Small intestine (tissue), 7 donors: ENCODE results near the gene GIT1. TPM values are rescaled to one million over a fixed set of nuclear protein-coding genes. Genes with fewer than 3 reads are reported as not detected.
A peak's percentile ranks its signal among the peaks of the same experiment; 100 is the strongest.

ENCODE experiments used
- DNase-seq, 2 donors: peaks; one replicate each; pipeline versions ENCODE4 v3.0.0 to v3.0.0-alpha.2; 2013
- FAIRE-seq: peaks from 2 replicates; lab custom pipeline; 2012; peaks lifted over from hg19 to GRCh38; lab: Jason Lieb, UNC
- H3K27ac ChIP-seq, 3 donors: one replicate each; pipeline ENCODE4 v1.5.1; 2013; ENCODE audit warnings: low read length in 2 of 3, mild to moderate bottlenecking in 2 of 3, control low read depth in 1 of 3, inconsistent platforms in 1 of 3, low read depth in 1 of 3, moderate library complexity in 1 of 3
- H3K27me3 ChIP-seq, 3 donors: one replicate each; pipeline ENCODE4 v1.6.1; 2013; ENCODE audit warnings: low read length in 3 of 3, inconsistent platforms in 1 of 3; ENCODE audit not compliant: control insufficient read depth in 3 of 3, insufficient read depth in 3 of 3
- H3K36me3 ChIP-seq, 3 donors: one replicate each; pipeline ENCODE4 v1.6.1; 2013; ENCODE audit warnings: low read length in 3 of 3, inconsistent platforms in 1 of 3, low read depth in 1 of 3, mild to moderate bottlenecking in 1 of 3, moderate library complexity in 1 of 3; ENCODE audit not compliant: control insufficient read depth in 3 of 3, insufficient read depth in 2 of 3
- H3K4me1 ChIP-seq, 3 donors: one replicate each; pipeline ENCODE4 v1.6.1; 2013; ENCODE audit warnings: low read length in 2 of 3, inconsistent platforms in 1 of 3, low read depth in 1 of 3, mild to moderate bottlenecking in 1 of 3, moderate library complexity in 1 of 3; ENCODE audit not compliant: control insufficient read depth in 3 of 3, insufficient read depth in 2 of 3
- H3K4me3 ChIP-seq, 3 donors: one replicate each; pipeline ENCODE4 v1.5.1; 2013; ENCODE audit warnings: low read length in 3 of 3, control low read depth in 1 of 3, inconsistent platforms in 1 of 3, low read depth in 1 of 3, mild to moderate bottlenecking in 1 of 3, moderate library complexity in 1 of 3
- H3K9me3 ChIP-seq, 2 donors: one replicate each; pipeline ENCODE4 v1.6.1; 2013; ENCODE audit warnings: low read depth in 1 of 2, low read length in 1 of 2; ENCODE audit not compliant: control insufficient read depth in 2 of 2, insufficient read depth in 1 of 2
- WGBS, 3 donors: extraction: QIAGEN DNeasy Blood & Tissue Kit; methylation state at CpG; one replicate each; pipeline ENCODE4 v1.1.7; 2013; 5-methylcytosine and 5-hydroxymethylcytosine counted together
- polyA plus RNA-seq, 4 donors: library from polyadenylated mRNA; stranded (reverse) in 3 of 4; unstranded in 1 of 4; fragments of 200-250 nt in 3 of 4; fragments of 120-200 nt in 1 of 4; gene quantifications; one replicate each; pipeline versions ENCODE4 v1.2.1 to v1.2.3, GENCODE V29; 2013
- donor health status: healthy with polysubstance abuse.
- donor health status: control.
- donor health status: control.
- donor health status: Bipolar disorder and iron deficiency.
- donor health status: healthy.

The GIT1 gene
- polyA plus RNA-seq, 4 donors, result 19.7 to 36.2 (median 25.5) TPM

- Histone ChIP-seq H3K27me3 (no peaks in the 10 kb centered on the region), H3K4me1 (peaks cover 0 to 49% (median 2%) of the 10 kb centered on the region in 3 donors), H3K36me3 (peaks cover 1 to 94% (median 5%) of the 10 kb centered on the region in 3 donors), H3K27ac (no peak overlapping the region), H3K9me3 (no peaks in the 10 kb centered on the region), H3K4me3 (no peak overlapping the region)
- WGBS, 3 donors, result 92 to 96% (median 93%) methylated on average over 37 of the region's 37 CpGs
- DNase-seq, result no peak
- no peak for FAIRE-seq
These were observed 13.0 kb downstream of the GIT1 start for GRCh38 chr17:29576214-29577000.

- H3K27ac ChIP-seq, result peak overlapping the region in 2 of 3 donors; percentile 13 to 80
- peaks cover 0 to 50% (median 2%) of the 10 kb centered on the region in 3 donors for H3K4me1 ChIP-seq
- 89 to 93% (median 89%) methylated on average over 28 of the region's 28 CpGs for WGBS, 3 donors
- no peak for DNase-seq
- H3K4me3 ChIP-seq, result no peak overlapping the region
- peaks cover 0 to 94% (median 5%) of the 10 kb centered on the region in 3 donors for H3K36me3 ChIP-seq
- FAIRE-seq, result no peak
- no peaks in the 10 kb centered on the region for H3K9me3 ChIP-seq
- H3K27me3 ChIP-seq, result no peaks in the 10 kb centered on the region
These were observed 13.8 kb downstream of the GIT1 start for GRCh38 chr17:29575511-29576213.

GRCh38 chr17:29574732-29575510, 14.5 kb downstream of the GIT1 start:
- H3K27ac ChIP-seq, result peak overlapping the region; percentile 18 to 94 (median 46)
- no peak for FAIRE-seq
- H3K36me3 ChIP-seq, result peaks cover 0 to 91% (median 5%) of the 10 kb centered on the region in 3 donors

GRCh38 chr17:29573871-29574731, 15.3 kb downstream of the GIT1 start:
- Histone ChIP-seq H3K27me3 (no peaks in the 10 kb centered on the region), H3K9me3 (no peaks in the 10 kb centered on the region), H3K4me1 (peaks cover 0 to 58% (median 4%) of the 10 kb centered on the region in 3 donors), H3K36me3 (peaks cover 0 to 89% (median 5%) of the 10 kb centered on the region in 3 donors), H3K4me3 (no peak overlapping the region), H3K27ac (peak overlapping the region; percentile 18 to 94 (median 46))
- WGBS, 3 donors, result 77 to 84% (median 78%) methylated on average over 12 to 14 of the region's 14 CpGs
- DNase-seq (no peak), FAIRE-seq (no peak)

More at GRCh38 chr17:29574732-29575510, 14.5 kb downstream of the GIT1 start:
- peak; percentile 93 to 96 for DNase-seq
- H3K9me3 ChIP-seq, result no peaks in the 10 kb centered on the region
- H3K27me3 ChIP-seq, result no peaks in the 10 kb centered on the region
- H3K4me3 ChIP-seq, result no peak overlapping the region
- 17 to 66% (median 28%) methylated on average over 16 to 17 of the region's 17 CpGs for WGBS, 3 donors
- peaks cover 0 to 50% (median 2%) of the 10 kb centered on the region in 3 donors for H3K4me1 ChIP-seq

GRCh38 chr17:29573558-29573869, 15.9 kb downstream of the GIT1 start:
- DNase-seq (no peak), FAIRE-seq (no peak)
- Histone ChIP-seq H3K4me3 (no peak overlapping the region), H3K27me3 (no peaks in the 10 kb centered on the region), H3K27ac (peak overlapping the region in 1 of 3 donors; percentile 94), H3K4me1 (peaks cover 0 to 60% (median 5%) of the 10 kb centered on the region in 3 donors), H3K9me3 (no peaks in the 10 kb centered on the region), H3K36me3 (peaks cover 0 to 84% (median 5%) of the 10 kb centered on the region in 3 donors)
- 76 to 92% (median 80%) methylated on average over 6 of the region's 6 CpGs for WGBS, 3 donors

GRCh38 chr17:29572691-29573557, 16.5 kb downstream of the GIT1 start:
- WGBS, 3 donors, result 38 to 68% (median 56%) methylated on average over 47 to 62 of the region's 62 CpGs
- H3K27ac ChIP-seq, result peak overlapping the region in 1 of 3 donors; percentile 94
- H3K36me3 ChIP-seq, result peaks cover 0 to 78% (median 5%) of the 10 kb centered on the region in 3 donors
- peaks cover 0 to 60% (median 5%) of the 10 kb centered on the region in 3 donors for H3K4me1 ChIP-seq
- H3K4me3 ChIP-seq, result no peak overlapping the region
- no peak for FAIRE-seq
- H3K9me3 ChIP-seq, result no peaks in the 10 kb centered on the region
- peak in 1 of 2 donors; percentile 74 for DNase-seq
- H3K27me3 ChIP-seq, result no peaks in the 10 kb centered on the region
